Fibroblast of lung (primary cell): ENCODE results near the gene NDC80.

Source experiments
- CTCF ChIP-seq, 2 donors: IDR thresholded peaks in 1 of 2; conservative IDR thresholded peaks in 1 of 2; 1 replicate in 1 of 2; 2 replicates in 1 of 2; pipeline ENCODE4 v1.5.1; 2011 to 2012; ENCODE audit warnings: low read length in 2 of 2, control low read depth in 1 of 2, inconsistent platforms in 1 of 2, low read depth in 1 of 2, mild to moderate bottlenecking in 1 of 2
- EZH2 ChIP-seq: IDR thresholded peaks from 2 replicates; pipeline ENCODE4 v1.5.1; 2012; ENCODE audit warnings: low read length, control low read depth, mild to moderate bottlenecking; ENCODE audit errors: missing control alignments

- TF ChIP-seq CTCF (conservative IDR thresholded peaks at IDR 0.05 in 1 of 2, IDR thresholded peaks at IDR 0.05 in 1 of 2; ENCODE audit: low read depth in 1 of 2, low read length in 2 of 2), result no peak
- no peak for TF ChIP-seq EZH2
These were observed 31.5 kb downstream of the NDC80 start for GRCh38 chr18:2602844-2603243.
